Measurements from ENCODE around the gene KIF1A.

KIF1A gene

DNA sequence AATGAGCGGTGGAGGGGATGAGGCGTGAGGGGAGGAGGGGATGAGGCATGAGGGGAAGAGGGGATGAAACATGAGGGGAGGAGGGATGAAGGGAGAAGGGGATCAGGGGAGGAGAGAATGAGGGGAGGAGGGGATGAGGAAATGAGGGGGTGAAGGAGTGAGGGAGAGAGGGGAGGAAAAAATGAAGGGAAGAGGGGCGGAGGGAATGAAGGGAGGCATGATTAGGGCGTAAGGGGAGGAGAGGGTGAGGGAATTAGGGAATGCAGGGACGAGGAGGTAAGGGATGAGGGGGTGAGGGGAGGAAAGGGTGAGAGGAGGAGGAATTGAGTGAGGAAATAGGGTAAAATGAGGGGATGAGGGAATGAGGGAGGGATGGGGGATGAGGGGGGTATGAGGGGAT, 87.8 kb downstream of the KIF1A start:
- no peak for DNase-seq

DNA sequence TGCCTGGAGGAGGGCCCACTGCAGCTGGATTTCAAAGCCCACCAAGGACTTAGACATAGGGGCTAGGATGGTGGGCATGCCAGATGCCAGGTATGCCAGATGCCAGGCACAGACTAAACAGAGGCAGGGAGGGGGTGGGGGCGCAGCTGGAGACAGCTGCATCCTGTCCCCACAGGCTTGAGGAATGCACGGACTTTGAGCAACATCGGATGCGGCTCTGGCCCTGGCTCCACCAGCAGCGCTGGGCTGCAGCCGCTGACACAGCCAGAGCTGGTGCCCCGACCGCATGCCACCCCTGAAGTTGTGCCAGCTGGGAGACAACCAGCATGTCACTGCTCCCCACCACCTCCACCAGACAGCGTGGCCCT, 88.9 kb downstream of the KIF1A start:
- no peak for DNase-seq

DNA sequence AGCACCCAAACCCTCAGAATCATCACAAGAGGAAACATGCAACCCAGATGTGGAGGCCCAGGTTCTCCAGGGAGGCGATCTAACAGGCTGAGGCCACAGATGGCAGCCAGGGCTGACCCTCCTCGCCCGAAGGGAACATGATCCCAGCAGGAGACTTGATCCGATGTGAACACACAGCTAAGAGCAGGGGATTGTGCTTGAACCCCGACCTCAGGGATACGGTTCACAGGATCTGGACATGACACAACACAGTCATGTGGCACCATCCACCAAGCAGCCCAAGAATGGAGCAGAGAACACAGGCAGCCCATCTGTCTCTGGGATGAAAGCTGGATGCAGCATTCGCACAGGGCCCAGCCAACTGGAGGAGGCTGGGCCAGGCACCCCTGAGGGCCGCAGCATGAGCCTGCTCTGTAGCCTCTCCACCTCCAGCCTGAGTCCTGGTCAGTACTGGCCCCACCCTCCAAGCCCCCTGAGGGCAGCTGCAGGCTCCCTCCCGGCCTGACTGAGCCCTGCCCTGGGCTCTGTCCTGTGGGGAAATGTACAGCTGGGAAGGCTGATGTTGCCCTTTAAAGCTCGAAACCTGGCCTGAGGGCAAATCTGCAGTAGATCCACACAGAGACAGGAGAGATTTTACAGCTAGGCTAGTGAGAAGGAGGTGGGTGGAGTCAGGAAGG, 89.4 kb downstream of the KIF1A start:
- DNase-seq = no peak

DNA sequence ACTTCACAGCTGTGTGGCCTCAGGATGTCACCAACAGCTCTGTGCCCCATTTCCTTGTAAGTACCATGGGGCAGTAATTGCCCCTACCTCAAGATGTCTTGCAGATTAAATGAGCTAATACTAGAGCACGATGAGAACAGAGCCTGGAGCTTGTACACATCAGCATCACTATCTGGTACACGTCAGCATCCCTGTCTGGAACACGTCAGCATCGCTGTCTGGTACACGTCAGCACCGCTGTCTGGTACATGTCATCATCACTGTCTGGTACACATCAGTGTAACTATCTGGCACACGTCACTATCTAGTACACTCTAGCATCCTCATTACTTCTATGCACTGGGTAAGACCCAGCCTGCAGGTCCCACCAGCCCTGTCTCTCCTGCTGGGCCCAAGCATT, 91.2 kb downstream of the KIF1A start:
- no peak for DNase-seq

DNA sequence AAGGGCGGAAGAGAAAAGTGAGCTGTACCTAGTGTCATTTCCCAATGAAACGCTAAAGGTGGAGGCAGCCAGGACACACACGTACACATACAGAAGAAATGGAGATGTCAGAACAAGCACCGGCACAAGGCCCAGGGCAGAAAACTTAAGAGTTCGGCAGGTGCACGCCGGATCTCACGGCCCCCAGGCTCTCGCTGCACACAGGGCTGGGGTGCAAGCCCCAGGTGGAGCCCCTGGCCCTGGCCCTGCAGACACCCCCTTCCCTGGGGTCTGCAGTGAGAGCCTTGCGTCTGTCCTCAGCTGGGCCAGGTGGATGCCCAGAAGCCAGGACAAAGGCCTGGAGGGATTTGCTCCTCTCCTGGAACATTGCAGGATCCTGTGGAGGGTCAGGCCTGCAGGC, 91.7 kb downstream of the KIF1A start:
- no peak for DNase-seq

DNA sequence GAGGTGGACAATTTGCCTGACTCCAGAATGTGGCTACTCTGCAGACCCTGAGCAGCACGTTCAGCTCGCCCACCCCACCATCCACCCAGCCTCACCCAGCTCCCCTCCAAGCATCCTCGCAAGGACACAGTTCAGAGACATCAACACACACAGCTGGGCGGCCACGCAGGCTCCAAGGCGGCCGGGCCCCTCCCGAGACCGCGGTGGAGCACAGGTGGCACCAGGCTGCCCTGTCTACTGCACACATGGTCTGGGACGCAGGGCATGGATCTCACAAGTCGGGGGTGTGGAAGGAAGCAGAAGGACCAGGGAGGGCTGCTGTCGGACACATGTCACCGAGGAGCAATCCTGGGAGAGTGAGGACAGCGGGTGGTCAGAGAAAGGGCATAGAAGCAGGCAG, 92.1 kb downstream of the KIF1A start:
- DNase-seq = no peak

DNA sequence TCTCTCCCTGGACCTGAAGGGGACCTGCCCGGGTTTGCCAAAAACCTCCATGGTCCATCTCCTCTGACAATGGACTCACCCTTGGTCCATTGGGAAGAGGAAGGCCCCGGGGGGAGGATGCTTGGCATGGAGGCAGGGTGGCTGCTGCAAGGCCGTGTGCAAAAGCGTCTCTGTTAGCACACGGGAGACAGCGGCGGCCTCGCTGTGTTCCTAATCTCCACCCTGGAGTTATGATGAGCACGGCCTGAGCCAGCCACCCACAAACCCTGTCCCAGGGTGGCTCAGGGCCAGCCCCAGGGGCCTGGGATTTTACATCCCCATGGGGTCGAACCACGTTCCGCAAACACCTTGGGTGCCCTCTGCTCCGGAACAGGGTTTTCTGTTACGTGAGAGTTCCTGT, 92.6 kb downstream of the KIF1A start:
- DNase-seq = no peak

DNA sequence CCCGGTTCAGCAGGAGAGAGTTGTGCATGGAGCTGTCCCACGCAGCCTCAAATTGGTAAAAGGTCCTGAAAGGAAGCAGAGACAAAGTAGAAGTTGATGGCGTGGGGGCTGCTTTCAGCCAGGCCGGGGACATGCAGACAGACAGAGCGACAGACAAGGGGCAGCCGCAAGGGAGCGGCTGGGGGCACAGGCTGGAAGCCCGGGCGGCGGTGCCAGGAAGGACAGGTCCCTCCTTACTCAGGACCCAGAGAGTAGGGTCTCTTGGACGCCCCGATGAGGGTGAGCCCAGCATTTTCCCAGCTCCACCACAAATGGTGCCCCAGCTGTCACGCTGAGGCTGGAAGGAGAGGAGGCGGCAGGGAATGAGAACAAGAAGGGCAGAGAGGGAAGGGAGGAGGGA, 93.1 kb downstream of the KIF1A start:
- DNase-seq = no peak

DNA sequence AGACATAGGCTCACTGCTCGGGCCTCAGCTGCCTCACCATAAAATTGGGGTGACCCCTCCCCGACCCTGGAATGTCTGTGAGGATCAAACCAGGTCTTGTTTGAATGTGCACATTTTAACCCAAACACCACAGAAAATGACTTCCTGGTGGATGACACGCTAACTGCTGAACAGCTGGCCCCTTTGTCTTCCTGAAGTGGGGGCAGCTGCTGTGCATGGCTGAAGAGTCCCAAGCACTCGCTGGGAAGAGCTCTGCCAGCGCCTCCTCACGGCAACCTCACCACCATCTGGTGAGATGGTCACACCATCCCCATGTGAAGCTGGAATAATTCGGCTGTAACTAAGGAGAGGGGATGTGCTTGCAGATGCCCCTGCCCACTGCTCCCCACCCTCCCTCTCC, 94.3 kb downstream of the KIF1A start:
- no peak for DNase-seq

DNA sequence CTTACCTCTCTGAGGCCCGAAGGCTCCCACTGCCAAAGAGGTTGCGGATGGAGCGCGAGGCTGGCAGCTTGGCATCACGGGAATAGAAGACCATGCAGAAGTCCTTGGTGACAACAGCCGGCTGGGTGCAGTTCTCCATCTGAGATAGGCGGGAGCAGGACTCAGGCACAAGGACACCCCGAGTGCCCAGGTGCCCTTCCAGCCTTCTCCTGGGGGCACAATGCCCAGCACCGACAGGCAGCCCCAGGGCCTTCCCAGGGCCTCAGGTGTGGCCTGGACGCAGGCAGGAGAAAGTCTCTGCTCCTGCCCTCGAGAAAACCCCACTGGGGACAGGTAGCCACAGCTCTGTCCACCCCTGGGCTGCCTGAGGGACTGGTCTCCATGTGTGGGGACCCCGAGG, 94.8 kb downstream of the KIF1A start:
- no peak for DNase-seq

DNA sequence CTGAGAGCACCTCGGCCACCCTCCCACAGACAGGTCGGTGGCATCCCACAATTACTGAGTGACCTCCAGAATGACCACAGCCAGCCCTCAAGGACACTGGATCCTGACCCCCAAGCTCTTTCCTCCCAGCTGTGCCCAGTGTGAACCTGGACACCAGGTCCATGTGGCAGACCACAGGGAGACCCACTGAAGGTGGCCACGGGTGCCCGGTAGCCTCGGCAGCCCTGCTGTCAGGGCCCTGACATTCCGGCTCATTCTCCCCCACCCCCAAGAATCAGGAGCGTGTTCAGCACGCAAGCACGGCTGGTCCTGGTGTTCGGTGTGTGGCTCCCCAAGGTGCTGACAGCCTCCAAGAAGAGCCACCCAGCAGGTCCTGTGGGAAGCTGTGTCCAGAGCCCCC, 95.6 kb downstream of the KIF1A start:
- no peak for DNase-seq

DNA sequence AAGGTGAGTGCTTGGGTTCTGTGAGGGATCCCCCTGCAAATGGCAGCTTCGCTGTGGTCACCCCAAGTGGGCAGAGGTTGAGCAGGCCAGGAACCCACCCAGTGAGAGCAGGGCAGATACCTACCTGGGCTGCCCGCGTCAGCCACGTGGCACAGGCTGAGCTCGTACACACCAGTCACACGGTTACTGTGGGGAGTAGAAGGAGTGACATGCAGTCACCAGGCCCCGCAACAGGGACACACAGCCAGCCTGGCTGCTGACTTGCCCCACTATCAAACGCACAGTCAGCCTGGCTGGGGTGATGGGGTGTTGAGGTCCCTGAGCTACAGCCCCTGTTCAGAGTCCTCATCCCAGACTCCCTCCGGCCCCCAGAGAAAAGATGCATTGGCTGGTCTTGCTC, 96.2 kb downstream of the KIF1A start:
- no peak for DNase-seq

DNA sequence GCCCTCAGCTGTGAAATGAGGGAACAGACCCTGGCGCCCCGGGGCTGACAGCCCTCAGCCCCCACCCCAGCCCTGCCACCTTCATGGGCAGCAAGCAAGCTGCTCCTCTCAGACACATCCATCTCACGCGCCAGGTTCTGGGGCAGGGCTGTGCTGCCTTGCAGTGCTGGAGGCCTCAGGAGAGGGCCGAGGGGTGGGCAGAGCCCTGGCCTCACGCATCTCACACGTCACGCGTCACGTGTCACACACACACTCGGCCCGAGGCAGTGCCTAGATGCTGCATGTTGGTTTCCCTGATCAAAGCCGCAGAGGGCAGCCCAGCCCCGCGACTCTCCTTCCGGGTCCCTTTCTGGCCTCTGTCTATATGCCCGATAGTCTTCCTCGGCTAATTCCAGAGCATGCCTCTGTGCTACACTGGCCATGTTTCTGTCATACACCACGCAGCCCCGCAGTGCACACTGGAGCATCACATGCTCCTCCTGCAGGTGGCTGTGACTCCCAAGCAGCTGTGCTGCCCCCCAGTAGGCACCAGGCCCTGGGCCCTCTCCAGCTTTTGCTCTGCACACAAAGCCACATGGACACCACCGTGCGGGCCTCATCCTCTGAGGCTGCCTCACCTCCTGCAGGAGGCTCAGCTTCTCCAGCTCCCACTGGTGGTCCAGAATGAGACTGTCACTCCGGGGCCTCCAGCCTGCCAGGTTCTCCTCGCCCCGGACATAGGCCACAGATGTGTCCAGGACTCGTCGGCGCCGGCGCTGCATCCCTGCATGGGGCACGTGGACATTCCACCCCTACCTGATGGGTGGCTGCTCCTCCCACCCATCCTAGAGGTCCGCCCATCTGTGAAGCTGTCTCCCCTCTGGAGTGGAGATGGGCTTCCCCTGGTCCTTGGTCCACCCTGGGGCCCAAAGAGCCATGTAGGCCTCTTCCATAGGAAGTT, 97.0 kb downstream of the KIF1A start:
- DNase-seq = no peak

DNA sequence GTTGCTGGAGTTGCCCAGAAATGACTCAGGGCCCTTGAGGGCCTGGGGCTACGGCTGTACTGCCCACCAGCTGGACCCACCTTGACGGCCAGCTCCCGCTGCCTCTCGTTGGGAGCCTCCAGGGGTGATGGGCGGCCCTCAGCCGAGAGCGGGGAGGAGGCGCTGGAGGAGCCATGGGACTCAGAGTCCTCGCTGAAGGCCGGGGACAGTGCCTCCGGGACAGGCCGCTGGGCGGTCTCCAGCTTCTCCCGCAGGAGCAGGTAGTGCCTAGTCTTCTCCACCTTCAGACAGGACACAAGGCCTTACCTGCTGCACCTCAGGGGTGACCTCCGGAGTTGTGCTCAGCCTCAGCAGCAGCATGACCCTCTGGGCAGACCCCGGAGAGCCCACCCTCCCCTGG, 97.6 kb downstream of the KIF1A start:
- no peak for DNase-seq

DNA sequence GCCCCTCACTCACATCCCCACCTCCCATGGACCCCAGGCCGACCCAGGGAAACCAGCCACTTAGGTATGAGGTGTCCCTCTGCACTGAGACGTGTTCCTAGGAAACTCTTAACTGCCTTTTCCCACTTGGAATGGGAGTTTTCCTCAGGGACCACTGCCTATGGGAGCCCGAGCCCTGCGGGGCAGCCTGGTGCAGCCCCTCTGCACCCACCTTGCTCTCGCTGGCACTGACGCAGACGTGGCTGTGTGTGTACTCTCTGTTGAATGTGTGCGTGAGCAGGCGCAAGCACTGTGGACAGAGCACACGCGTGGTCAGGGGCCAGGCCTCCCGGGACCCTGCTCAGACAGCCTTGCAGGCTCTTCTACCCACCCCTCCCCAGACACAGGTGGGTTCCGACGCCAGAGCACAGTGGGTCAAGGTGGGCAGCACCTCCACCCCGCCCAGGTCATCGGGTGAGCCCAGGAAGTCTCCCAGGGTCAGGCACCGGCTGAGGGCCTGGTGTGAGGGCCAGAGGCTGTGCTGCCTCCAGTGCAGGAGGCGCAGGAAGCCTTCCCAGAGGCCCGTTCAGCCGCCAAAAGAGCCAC, 98.3 kb downstream of the KIF1A start:
- no peak for DNase-seq

DNA sequence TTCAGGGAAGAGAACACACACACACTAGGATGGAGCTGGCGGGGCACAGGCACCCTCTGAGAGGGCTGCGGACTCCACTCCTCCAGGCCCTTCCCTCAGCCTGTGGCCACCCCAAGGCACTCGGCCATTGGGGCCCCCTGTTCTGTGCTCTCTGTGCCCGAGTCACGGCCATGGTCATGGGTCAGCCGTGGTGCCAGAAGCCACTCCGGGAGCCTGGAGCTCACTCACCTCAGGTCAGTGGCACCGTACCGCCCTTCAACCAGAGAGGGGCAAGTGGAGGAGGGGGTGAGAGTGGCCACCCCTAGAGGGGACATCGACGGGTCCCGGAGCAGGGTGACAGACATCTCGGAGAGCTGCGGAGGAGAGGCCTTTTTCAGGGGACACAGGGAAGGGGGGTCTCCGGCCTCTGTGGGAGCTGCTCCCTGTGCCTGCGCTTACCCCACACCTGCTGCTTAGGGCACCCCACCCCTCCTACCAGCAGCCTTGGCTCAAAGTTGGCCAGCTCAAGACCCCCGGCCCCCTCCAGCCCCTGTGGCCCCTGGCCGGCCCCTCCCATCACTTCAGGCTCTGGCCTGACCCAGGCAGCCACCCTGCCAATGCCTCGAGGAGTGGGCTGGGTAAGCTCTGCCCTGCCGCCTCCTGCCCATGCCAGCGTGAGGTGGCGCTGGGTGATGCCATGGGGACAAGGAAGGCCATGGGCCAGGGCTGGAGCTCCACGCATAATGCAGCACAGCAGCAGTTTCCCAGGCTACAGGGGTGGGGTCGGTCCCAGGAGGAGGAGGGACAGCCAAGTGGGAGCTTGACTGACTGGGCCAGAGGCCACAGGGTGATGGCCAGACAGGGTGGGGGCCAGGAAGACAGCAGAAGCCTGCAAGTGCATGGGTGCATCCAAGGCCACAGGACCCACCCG, 99.1 kb downstream of the KIF1A start:
- DNase-seq = no peak

DNA sequence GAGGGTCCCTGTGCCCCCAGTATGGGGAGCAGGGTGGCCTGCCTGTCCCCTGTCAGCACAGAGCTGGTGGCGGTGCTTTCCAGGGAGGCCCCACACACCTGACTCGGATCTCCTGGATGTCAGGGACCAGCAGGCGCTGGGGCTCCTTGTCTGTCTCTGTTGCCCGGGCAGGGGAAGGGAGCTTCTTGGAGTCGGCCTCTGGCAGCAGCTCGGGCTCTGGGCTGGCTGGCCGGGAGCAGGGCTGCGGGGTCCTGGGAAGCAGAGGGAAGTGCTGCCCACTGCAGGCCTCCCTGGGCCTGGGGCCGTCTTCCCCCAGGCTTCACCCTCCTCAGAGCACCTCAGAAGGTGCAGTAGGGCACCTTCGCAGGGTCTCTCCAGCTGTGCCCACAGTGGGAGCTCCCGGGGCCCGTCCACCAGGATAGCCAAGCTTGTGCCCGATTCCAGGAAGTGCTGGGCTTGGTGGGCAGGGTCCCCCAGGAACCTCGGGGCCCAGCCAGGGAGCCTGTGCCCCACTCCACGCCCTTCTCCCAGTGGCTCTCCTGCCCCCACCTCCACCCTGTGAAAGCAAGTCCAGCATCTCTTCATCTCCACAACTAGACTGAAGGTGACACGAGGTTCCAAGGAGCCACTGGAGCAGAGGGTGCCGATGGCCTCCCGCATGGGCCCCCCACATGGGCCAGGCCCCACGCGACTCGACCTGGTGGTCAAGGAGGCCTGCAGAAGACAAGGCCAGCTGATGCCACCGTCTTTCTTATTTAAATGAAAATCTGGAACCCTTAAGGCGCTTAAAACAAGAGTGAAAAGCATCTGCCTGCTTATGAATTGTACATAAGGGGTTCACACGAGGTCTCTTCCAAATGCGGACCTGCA, 100.1 kb downstream of the KIF1A start:
- DNase-seq = no peak

DNA sequence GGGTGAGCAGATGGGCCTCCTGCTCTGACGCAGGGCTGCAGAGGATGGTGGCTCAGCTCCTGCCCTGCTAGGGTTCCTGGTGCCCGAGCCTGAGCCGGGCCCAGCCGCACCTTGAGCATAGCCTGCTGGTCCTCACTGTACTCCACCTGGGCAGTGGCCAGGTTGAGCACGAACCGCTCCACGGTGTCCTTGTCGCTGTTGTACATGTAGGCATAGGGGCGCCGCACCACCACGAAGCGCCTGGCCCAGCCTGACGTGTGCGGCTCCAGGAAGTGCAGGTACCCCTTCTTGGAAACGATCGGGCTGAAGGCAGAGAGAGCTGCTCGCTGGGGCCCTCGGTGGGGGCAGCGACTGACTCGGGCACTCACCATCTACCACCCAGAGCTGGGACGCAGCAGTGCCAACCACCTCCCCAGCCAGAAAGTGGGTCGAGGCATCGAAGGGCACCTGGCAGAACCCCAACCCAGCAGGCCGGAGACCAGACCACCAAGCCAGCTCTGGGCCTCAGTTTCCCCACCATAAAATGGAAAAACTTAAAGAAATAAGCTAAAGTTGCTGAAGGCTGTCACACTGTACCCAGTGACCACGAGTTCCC, 101.0 kb downstream of the KIF1A start:
- no peak for DNase-seq

DNA sequence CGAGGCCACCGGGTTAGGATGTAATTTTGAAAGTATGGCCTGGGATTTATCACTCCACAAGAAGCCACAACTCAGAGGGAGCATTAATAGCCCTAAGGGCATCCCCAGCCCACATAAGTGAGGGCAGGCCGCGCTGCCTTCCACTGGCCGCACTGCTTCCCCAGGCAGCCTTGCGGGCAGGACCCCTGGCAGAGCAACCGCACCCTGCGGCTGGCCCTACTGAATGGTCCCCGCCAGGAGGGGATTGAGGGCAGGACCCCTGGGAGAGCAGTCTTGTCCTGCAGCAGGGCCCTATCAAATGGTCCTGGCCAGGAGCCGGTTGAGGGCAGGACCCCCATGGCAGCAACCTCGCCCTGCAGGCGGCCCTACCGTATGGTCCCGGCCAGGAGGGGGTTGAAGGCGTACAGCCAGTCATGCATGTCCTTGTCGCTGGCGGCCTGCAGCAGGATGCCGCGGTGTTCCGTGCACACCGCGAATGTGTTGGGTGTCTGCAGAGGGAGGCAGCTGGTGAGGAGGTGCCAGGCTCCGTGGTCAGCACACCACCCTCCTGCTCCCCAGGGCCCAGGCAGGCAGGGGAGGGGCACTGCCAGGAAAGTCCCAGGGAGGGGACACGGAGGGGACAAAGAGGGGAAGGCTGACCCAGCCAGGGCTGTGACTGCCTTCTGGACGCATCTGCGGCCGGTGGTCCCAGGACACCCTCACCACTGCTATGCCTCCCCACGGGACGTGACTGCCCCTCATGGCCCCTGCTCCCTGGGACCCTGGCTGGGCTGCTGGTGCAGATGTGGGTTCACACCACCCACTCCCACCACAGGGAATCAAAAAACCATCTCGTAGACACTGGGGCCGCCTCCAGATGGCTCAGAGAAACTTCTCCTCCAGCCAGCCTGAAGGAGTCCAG, 102.1 kb downstream of the KIF1A start:
- DNase-seq = no peak

DNA sequence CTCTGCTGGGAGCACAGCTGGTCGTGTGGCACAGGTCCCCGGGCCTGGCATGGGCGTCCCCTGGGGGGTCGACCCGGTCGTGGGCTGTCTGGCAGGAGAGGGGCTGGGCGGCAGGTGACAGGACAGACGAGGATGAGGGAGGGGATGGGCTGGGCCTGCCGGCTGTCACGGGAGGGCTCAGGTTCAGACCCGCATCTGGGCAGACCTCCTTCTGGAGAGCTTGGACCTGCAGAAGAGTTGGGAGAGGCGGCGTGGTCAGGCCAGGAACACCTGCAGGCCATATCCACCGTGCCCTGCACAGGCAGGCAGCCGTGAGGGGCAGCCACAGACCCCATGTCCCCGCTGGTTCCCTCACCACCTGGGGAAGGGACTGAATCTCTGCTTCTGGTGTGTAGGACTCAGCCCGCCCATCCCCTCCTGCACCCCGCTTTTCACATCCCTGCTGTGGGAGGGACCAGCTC, 102.8 kb downstream of the KIF1A start:
- DNase-seq = no peak
